HepG2 (cell line): Measurements from ENCODE around the gene RPL38. TPM values are rescaled to one million over a fixed set of nuclear protein-coding genes. Genes with fewer than 3 reads are reported as not detected.

Source experiments
- CREB1 ChIP-seq, 2 experiments: fragments of 450-650 bp in 1 of 2; IDR thresholded peaks; 2 replicates each; pipeline ENCODE4 v1.6.1; 2016 to 2017; ENCODE audit warnings: control low read depth in 1 of 2, mild to moderate bottlenecking in 1 of 2, missing compliant biosample characterization in 1 of 2, missing genetic modification characterization in 1 of 2
- ERF ChIP-seq: IDR thresholded peaks from 2 replicates; pipeline ENCODE4 v1.6.1; 2018; ENCODE audit warnings: missing biosample characterization, missing genetic modification reagents
- FOXA3 ChIP-seq: IDR thresholded peaks from 2 replicates; pipeline ENCODE4 v1.6.1; 2016; ENCODE audit warnings: missing genetic modification reagents, missing compliant biosample characterization
- HIVEP1 ChIP-seq: sonication (generic); formaldehyde crosslinking; IDR thresholded peaks from 2 replicates; pipeline ENCODE4 v1.4.0; 2020; ENCODE audit warnings: mild to moderate bottlenecking, missing genetic modification reagents
- HNRNPLL ChIP-seq: fragments of 200-400 bp; formaldehyde crosslinking; IDR thresholded peaks from 2 replicates; pipeline ENCODE4 v1.6.1; 2017; ENCODE audit warnings: mild to moderate bottlenecking, low read depth, low read length; ENCODE audit not compliant: poor library complexity, severe bottlenecking
- HOXA5 ChIP-seq: sonication (generic); formaldehyde crosslinking; IDR thresholded peaks from 2 replicates; pipeline ENCODE4 v1.4.0; 2020; ENCODE audit warnings: missing genetic modification reagents
- NFE2L1 ChIP-seq: sonication (generic); formaldehyde crosslinking; IDR thresholded peaks from 2 replicates; pipeline ENCODE4 v1.4.0; 2020; ENCODE audit warnings: missing genetic modification reagents, mild to moderate bottlenecking, borderline replicate concordance
- RBM22 ChIP-seq: fragments of 200-400 bp; formaldehyde crosslinking; optimal IDR thresholded peaks from 2 replicates; pipeline ENCODE3; 2017; ENCODE audit warnings: mild to moderate bottlenecking, low read length, moderate library complexity
- REL ChIP-seq: sonication (generic); formaldehyde crosslinking; conservative IDR thresholded peaks from 2 replicates; pipeline ENCODE4 v1.8.0; 2022; ENCODE audit warnings: mild to moderate bottlenecking, missing genetic modification reagents, moderate library complexity
- SAP130 ChIP-seq: IDR thresholded peaks from 2 replicates; pipeline ENCODE4 v1.6.1; 2016; ENCODE audit warnings: low read depth
- U2AF2 ChIP-seq: fragments of 200-400 bp; formaldehyde crosslinking; IDR thresholded peaks from 2 replicates; pipeline ENCODE4 v1.6.1; 2017; ENCODE audit warnings: low read depth, mild to moderate bottlenecking, low read length
- YEATS2 ChIP-seq: sonication (generic); formaldehyde crosslinking; IDR thresholded peaks from 2 replicates; pipeline ENCODE4 v1.4.0; 2020; ENCODE audit warnings: missing genetic modification reagents, borderline replicate concordance
- ZNF30 ChIP-seq: sonication (generic); formaldehyde crosslinking; IDR thresholded peaks from 2 replicates; pipeline ENCODE4 v1.5.0; 2020; ENCODE audit warnings: mild to moderate bottlenecking, missing genetic modification reagents
- ZNF792 ChIP-seq: IDR thresholded peaks from 2 replicates; pipeline ENCODE4 v1.6.1; 2016
- ZNF841 ChIP-seq: sonication (generic); formaldehyde crosslinking; IDR thresholded peaks from 2 replicates; pipeline ENCODE4 v1.8.1; 2023; ENCODE audit warnings: missing genetic modification reagents, borderline replicate concordance
- polyA plus RNA-seq, 8 experiments: library from polyadenylated mRNA; depleted of rRNA in 3 of 8; stranded (reverse) in 7 of 8; unstranded in 1 of 8; fragments of >200 nt; fragmentation: Illumina TruSeq in 4 of 8; extraction: Trizol in 4 of 8; gene quantifications; 2 replicates each; pipeline versions ENCODE4 v1.2.1 to v1.2.3, GENCODE V29; 2011 to 2016; ENCODE audit warnings: low read depth in 4 of 8, missing spikeins in 1 of 8, mixed read lengths in 1 of 8; ENCODE audit not compliant: insufficient read depth in 1 of 8
- total RNA-seq, 5 experiments: library from RNA; depleted of rRNA; stranded (reverse); fragments of >200 nt; fragmentation: Illumina TruSeq; extraction: Trizol; gene quantifications; 2 replicates each; pipeline ENCODE4 v1.2.3, GENCODE V29; 2016; ENCODE audit warnings: low read depth in 1 of 5
- TF ChIP-seq, protein P1 (sequence below), 2 experiments: sonication (generic) in 1 of 2; formaldehyde crosslinking in 1 of 2; IDR thresholded peaks; 2 replicates each; pipeline versions ENCODE4 v1.5.1 to v1.6.1; 2011 to 2020; ENCODE audit warnings: borderline replicate concordance in 1 of 2, low read depth in 1 of 2, low read length in 1 of 2, mild to moderate bottlenecking in 1 of 2, missing genetic modification reagents in 1 of 2, moderate library complexity in 1 of 2
- TF ChIP-seq, protein P2 (sequence below): sonication (generic); formaldehyde crosslinking; conservative IDR thresholded peaks from 2 replicates; pipeline ENCODE4 v1.4.0; 2020; ENCODE audit warnings: missing genetic modification reagents
- TF ChIP-seq, protein P3 (sequence below): sonication (generic); formaldehyde crosslinking; IDR thresholded peaks from 2 replicates; pipeline ENCODE4 v1.4.0; 2020; ENCODE audit warnings: missing genetic modification reagents
- TF ChIP-seq, protein P4 (sequence below): sonication (generic); formaldehyde crosslinking; IDR thresholded peaks from 2 replicates; pipeline ENCODE4 v1.5.1; 2020; ENCODE audit warnings: missing genetic modification reagents, mild to moderate bottlenecking, borderline replicate concordance

The RPL38 gene
- total and polyA plus RNA-seq, 2 of the 13 experiments (the other 11 are each of a cell fraction or from before 2014, with no cell fraction given), result 2,370 to 2,372 TPM

DNA sequence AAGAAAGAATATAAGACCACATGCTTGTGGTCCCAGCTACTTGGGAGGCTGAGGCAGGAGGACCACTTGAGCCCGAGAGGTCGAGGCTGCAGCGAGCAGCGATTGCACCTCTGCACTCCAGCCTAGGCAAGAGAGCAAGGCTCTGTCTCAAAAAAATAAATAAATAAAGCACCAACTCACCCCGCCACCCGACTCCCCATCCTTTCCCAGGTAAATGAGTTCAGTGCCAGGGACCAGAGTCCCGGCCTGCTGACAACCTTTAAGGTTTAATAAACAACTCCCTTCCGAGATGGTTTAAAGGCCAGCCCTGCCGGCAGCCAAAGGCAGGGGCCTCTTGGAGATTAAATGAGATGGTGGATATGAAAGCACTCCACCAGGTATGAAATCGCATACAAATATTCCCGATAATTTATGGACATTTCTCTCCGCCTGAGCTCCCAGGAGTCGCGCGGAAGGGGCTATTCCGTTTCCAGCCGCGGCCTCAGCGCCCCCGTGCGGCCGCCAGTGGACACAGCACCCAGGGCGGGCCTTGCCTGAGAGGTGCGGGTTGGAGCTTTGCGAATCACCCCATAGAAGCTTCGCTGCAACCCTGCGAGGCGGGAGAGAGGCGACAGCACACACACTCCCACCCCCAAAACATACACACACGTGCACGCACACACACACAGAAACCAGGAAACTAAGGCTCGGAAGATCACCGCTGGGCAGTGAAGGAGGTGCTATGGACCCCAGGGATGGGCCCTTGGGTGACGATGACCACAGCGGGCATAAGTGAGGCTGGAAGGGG, 4.0 kb upstream of the RPL38 start (continued):
- TF ChIP-seq, protein P1, sequence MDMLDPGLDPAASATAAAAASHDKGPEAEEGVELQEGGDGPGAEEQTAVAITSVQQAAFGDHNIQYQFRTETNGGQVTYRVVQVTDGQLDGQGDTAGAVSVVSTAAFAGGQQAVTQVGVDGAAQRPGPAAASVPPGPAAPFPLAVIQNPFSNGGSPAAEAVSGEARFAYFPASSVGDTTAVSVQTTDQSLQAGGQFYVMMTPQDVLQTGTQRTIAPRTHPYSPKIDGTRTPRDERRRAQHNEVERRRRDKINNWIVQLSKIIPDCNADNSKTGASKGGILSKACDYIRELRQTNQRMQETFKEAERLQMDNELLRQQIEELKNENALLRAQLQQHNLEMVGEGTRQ (IDR thresholded peaks at IDR 0.05; ENCODE audit: low read depth, low read length), result no peak
- TF ChIP-seq, protein P1 (CRISPR knock-in tag; IDR thresholded peaks at IDR 0.05; ENCODE audit: borderline replicate concordance), result no peak
- TF ChIP-seq SAP130 (CRISPR knock-in tag) (no peak), YEATS2 (peak; percentile 27; the same call in 1 of the 2 replicates), CREB1 (IDR thresholded peaks at IDR 0.05) (no peak), CREB1 (CRISPR knock-in tag; IDR thresholded peaks at IDR 0.05) (no peak), REL (CRISPR knock-in tag) (no peak), RBM22 (no peak), ZNF841 (no peak), ZNF30 (CRISPR knock-in tag) (no peak), HOXA5 (CRISPR knock-in tag) (no peak), NFE2L1 (no peak), U2AF2 (no peak), ERF (CRISPR knock-in tag) (peak; percentile 30; the same call in 1 of the 2 replicates), ZNF792 (CRISPR knock-in tag) (no peak), HNRNPLL (peak; percentile 61), FOXA3 (0 out of 2 replicates have a peak, but pooled peaks have one; percentile 13), HIVEP1 (0 out of 2 replicates have a peak, but pooled peaks have one; percentile 16)
- TF ChIP-seq, protein P2, sequence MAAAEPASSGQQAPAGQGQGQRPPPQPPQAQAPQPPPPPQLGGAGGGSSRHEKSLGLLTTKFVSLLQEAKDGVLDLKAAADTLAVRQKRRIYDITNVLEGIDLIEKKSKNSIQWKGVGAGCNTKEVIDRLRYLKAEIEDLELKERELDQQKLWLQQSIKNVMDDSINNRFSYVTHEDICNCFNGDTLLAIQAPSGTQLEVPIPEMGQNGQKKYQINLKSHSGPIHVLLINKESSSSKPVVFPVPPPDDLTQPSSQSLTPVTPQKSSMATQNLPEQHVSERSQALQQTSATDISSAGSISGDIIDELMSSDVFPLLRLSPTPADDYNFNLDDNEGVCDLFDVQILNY (CRISPR knock-in tag), result no peak
- TF ChIP-seq, protein P3, sequence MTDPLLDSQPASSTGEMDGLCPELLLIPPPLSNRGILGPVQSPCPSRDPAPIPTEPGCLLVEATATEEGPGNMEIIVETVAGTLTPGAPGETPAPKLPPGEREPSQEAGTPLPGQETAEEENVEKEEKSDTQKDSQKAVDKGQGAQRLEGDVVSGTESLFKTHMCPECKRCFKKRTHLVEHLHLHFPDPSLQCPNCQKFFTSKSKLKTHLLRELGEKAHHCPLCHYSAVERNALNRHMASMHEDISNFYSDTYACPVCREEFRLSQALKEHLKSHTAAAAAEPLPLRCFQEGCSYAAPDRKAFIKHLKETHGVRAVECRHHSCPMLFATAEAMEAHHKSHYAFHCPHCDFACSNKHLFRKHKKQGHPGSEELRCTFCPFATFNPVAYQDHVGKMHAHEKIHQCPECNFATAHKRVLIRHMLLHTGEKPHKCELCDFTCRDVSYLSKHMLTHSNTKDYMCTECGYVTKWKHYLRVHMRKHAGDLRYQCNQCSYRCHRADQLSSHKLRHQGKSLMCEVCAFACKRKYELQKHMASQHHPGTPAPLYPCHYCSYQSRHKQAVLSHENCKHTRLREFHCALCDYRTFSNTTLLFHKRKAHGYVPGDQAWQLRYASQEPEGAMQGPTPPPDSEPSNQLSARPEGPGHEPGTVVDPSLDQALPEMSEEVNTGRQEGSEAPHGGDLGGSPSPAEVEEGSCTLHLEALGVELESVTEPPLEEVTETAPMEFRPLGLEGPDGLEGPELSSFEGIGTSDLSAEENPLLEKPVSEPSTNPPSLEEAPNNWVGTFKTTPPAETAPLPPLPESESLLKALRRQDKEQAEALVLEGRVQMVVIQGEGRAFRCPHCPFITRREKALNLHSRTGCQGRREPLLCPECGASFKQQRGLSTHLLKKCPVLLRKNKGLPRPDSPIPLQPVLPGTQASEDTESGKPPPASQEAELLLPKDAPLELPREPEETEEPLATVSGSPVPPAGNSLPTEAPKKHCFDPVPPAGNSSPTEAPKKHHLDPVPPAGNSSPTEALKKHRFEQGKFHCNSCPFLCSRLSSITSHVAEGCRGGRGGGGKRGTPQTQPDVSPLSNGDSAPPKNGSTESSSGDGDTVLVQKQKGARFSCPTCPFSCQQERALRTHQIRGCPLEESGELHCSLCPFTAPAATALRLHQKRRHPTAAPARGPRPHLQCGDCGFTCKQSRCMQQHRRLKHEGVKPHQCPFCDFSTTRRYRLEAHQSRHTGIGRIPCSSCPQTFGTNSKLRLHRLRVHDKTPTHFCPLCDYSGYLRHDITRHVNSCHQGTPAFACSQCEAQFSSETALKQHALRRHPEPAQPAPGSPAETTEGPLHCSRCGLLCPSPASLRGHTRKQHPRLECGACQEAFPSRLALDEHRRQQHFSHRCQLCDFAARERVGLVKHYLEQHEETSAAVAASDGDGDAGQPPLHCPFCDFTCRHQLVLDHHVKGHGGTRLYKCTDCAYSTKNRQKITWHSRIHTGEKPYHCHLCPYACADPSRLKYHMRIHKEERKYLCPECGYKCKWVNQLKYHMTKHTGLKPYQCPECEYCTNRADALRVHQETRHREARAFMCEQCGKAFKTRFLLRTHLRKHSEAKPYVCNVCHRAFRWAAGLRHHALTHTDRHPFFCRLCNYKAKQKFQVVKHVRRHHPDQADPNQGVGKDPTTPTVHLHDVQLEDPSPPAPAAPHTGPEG, result no peak
- TF ChIP-seq, protein P4, sequence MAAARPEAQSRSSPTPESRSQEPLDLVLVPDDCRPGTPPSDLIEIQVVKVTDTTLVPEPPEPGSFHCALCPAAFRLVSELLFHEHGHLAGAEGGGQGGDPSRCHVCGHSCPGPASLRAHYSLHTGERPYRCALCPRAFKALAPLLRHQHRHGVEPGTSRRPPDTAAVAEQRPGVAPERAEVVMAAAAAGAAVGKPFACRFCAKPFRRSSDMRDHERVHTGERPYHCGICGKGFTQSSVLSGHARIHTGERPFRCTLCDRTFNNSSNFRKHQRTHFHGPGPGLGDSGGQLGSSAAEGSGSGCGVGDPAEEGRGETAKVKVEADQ, result no peak
